Neuronal stem cell (in vitro differentiated cells): ENCODE results near the gene SLC6A1.

Source experiments
- DNase-seq: peaks from one replicate; pipeline ENCODE4 v3.0.0-alpha.2; 2013; ENCODE audit warnings: low spot score
- H2AFZ ChIP-seq: one replicate; pipeline ENCODE4 v1.6.1; 2013; ENCODE audit warnings: mild to moderate bottlenecking, low read length, inconsistent platforms
- H2AK5ac ChIP-seq: 2 replicates; pipeline ENCODE4 v1.6.1; 2013; ENCODE audit warnings: low read depth, mild to moderate bottlenecking, inconsistent platforms, low read length, moderate library complexity, mixed read lengths
- H2BK120ac ChIP-seq: 2 replicates; pipeline ENCODE4 v1.6.1; 2013; ENCODE audit warnings: low read depth, mild to moderate bottlenecking, inconsistent platforms, low read length, moderate library complexity, mixed read lengths
- H2BK12ac ChIP-seq: one replicate; pipeline ENCODE4 v1.6.1; 2013; ENCODE audit warnings: low read length, inconsistent platforms
- H2BK15ac ChIP-seq: 2 replicates; pipeline ENCODE4 v1.6.1; 2013; ENCODE audit warnings: mild to moderate bottlenecking, low read length, inconsistent platforms, mixed read lengths
- H2BK5ac ChIP-seq: one replicate; pipeline ENCODE4 v1.6.1; 2013; ENCODE audit warnings: inconsistent platforms, mild to moderate bottlenecking, low read length, moderate library complexity
- H3K14ac ChIP-seq: one replicate; pipeline ENCODE4 v1.6.1; 2013; ENCODE audit warnings: low read length, inconsistent platforms
- H3K18ac ChIP-seq: 2 replicates; pipeline ENCODE4 v1.6.1; 2013; ENCODE audit warnings: low read length, inconsistent platforms
- H3K23ac ChIP-seq: 2 replicates; pipeline ENCODE4 v1.6.1; 2013; ENCODE audit warnings: low read depth, mild to moderate bottlenecking, mixed read lengths, low read length, inconsistent platforms; ENCODE audit not compliant: poor library complexity
- H3K27ac ChIP-seq: replicated peaks from 3 replicates; pipeline ENCODE4 v1.5.1; 2013; ENCODE audit warnings: low read length, inconsistent platforms
- H3K27me3 ChIP-seq, 3 experiments: 2 replicates each; pipeline ENCODE4 v1.6.1; 2013; ENCODE audit warnings: low read length in 3 of 3, mild to moderate bottlenecking in 2 of 3, inconsistent platforms in 1 of 3, low read depth in 1 of 3, mixed read lengths in 1 of 3, moderate library complexity in 1 of 3; ENCODE audit not compliant: control insufficient read depth in 3 of 3, insufficient read depth in 3 of 3
- H3K36me3 ChIP-seq, 2 donors: replicated peaks in 1 of 2; 2 replicates each; pipeline ENCODE4 v1.6.1; 2013; ENCODE audit warnings: low read length in 2 of 2; ENCODE audit not compliant: control insufficient read depth in 2 of 2, insufficient read depth in 2 of 2
- H3K4ac ChIP-seq: 2 replicates; pipeline ENCODE4 v1.6.1; 2013; ENCODE audit warnings: inconsistent platforms, mild to moderate bottlenecking, low read length, moderate library complexity
- H3K4me1 ChIP-seq, 2 donors: 1 replicate in 1 of 2; 2 replicates in 1 of 2; pipeline ENCODE4 v1.6.1; 2013; ENCODE audit warnings: low read length in 2 of 2, low read depth in 1 of 2; ENCODE audit not compliant: control insufficient read depth in 2 of 2, insufficient read depth in 1 of 2
- H3K4me2 ChIP-seq: one replicate; pipeline ENCODE4 v1.6.1; 2013; ENCODE audit warnings: mild to moderate bottlenecking, low read length, inconsistent platforms; ENCODE audit not compliant: insufficient read depth, poor library complexity, severe bottlenecking
- H3K4me3 ChIP-seq, 2 donors: 2 replicates each; pipeline ENCODE4 v1.5.1; 2013; ENCODE audit warnings: low read length in 2 of 2, mild to moderate bottlenecking in 2 of 2, inconsistent platforms in 1 of 2, moderate library complexity in 1 of 2
- H3K79me1 ChIP-seq: one replicate; pipeline ENCODE4 v1.6.1; 2013; ENCODE audit warnings: low read depth, mild to moderate bottlenecking, inconsistent platforms, low read length, moderate library complexity
- H3K9ac ChIP-seq: one replicate; pipeline ENCODE4 v1.6.1; 2013; ENCODE audit warnings: mild to moderate bottlenecking, low read depth, low read length, inconsistent platforms; ENCODE audit not compliant: poor library complexity
- H3K9me3 ChIP-seq, 2 donors: replicated peaks in 1 of 2; 2 replicates each; pipeline versions ENCODE3 to v1.6.1; 2013; ENCODE audit warnings: low read length in 2 of 2, mild to moderate bottlenecking in 2 of 2, inconsistent platforms in 1 of 2, low read depth in 1 of 2, mixed read lengths in 1 of 2, moderate library complexity in 1 of 2; ENCODE audit not compliant: control insufficient read depth in 2 of 2, insufficient read depth in 1 of 2
- H4K8ac ChIP-seq: one replicate; pipeline ENCODE4 v1.6.1; 2013; ENCODE audit warnings: low read depth, mild to moderate bottlenecking, inconsistent platforms, low read length, moderate library complexity
- H4K91ac ChIP-seq: one replicate; pipeline ENCODE4 v1.6.1; 2013; ENCODE audit warnings: low read length, low read depth, mild to moderate bottlenecking, inconsistent platforms; ENCODE audit not compliant: poor library complexity
- WGBS, 2 donors: extraction: QIAGEN DNeasy Blood & Tissue Kit; methylation state at CpG; one replicate each; pipeline ENCODE4 v1.1.7; 2013; ENCODE audit warnings: missing lambda C conversion rate in 2 of 2, mixed read lengths in 1 of 2; ENCODE audit not compliant: insufficient read length in 2 of 2, insufficient replicate concordance in 1 of 2; ENCODE audit errors: extremely low coverage in 2 of 2; 5-methylcytosine and 5-hydroxymethylcytosine counted together

The SLC6A1 gene

GRCh38 chr3:11014752-11015151 is 22.2 kb downstream of the SLC6A1 start:
- Histone ChIP-seq H2AFZ (no peak overlapping the region), H3K4me1 (no peaks in the 10 kb centered on the region), H3K4ac (no peak overlapping the region), H2BK120ac (peak overlapping the region; percentile 66), H2BK15ac (no peak overlapping the region), H3K9ac (no peak overlapping the region), H3K4me3 (no peak overlapping the region), H3K18ac (no peak overlapping the region), H3K23ac (no peak overlapping the region), H3K79me1 (no peaks in the 10 kb centered on the region), H3K27ac (no peak overlapping the region), H2BK12ac (no peak overlapping the region), H2AK5ac (no peak overlapping the region), H3K27me3 (peaks cover 0 to 3% (median 0%) of the 10 kb centered on the region in 3 experiments), H3K4me2 (no peak overlapping the region), H2BK5ac (peak overlapping the region; percentile 0), H3K36me3 (no peaks in the 10 kb centered on the region), H3K14ac (peak overlapping the region; percentile 83), H4K8ac (no peak overlapping the region), H3K9me3 (no peaks in the 10 kb centered on the region), H4K91ac (no peak overlapping the region)
- DNase-seq, result no peak
- WGBS, 2 donors, result no CpG with 5 or more reads among the region's 15 CpGs

- Histone ChIP-seq H4K8ac (no peak overlapping the region), H3K4me2 (no peak overlapping the region), H4K91ac (no peak overlapping the region), H3K23ac (peak overlapping the region; percentile 67), H3K18ac (peak overlapping the region; percentile 71), H2BK12ac (no peak overlapping the region), H3K36me3 (no peaks in the 10 kb centered on the region), H3K27ac (no peak overlapping the region), H2BK5ac (no peak overlapping the region), H2BK15ac (no peak overlapping the region), H2BK120ac (no peak overlapping the region), H3K9ac (peak overlapping the region; percentile 13), H2AFZ (no peak overlapping the region), H3K27me3 (no peaks in the 10 kb centered on the region), H3K4me1 (no peaks in the 10 kb centered on the region), H2AK5ac (no peak overlapping the region), H3K79me1 (no peaks in the 10 kb centered on the region), H3K9me3 (no peaks in the 10 kb centered on the region), H3K4me3 (no peak overlapping the region), H3K4ac (no peak overlapping the region), H3K14ac (no peak overlapping the region)
- DNase-seq, result no peak
- no CpG with 5 or more reads among the region's 16 CpGs for WGBS, 2 donors
These were observed 22.8 kb downstream of the SLC6A1 start for GRCh38 chr3:11015369-11015768.

- H2BK120ac ChIP-seq, result no peak overlapping the region
- H2AK5ac ChIP-seq, result no peak overlapping the region
- H4K91ac ChIP-seq, result no peak overlapping the region
- H3K4me1 ChIP-seq, result no peaks in the 10 kb centered on the region
- no peak overlapping the region for H3K4me2 ChIP-seq
- no peak overlapping the region for H2BK12ac ChIP-seq
- no CpG with 5 or more reads among the region's 5 CpGs for WGBS, 2 donors
- no peak overlapping the region for H4K8ac ChIP-seq
- H3K4me3 ChIP-seq, result no peak overlapping the region
- H2BK5ac ChIP-seq, result no peak overlapping the region
- no peak for DNase-seq
- no peaks in the 10 kb centered on the region for H3K79me1 ChIP-seq
- no peak overlapping the region for H3K4ac ChIP-seq
- H2AFZ ChIP-seq, result no peak overlapping the region
- H2BK15ac ChIP-seq, result no peak overlapping the region
- H3K9me3 ChIP-seq, result no peaks in the 10 kb centered on the region
- H3K27me3 ChIP-seq, result no peaks in the 10 kb centered on the region
- no peak overlapping the region for H3K27ac ChIP-seq
- no peak overlapping the region for H3K23ac ChIP-seq
- H3K18ac ChIP-seq, result no peak overlapping the region
- H3K14ac ChIP-seq, result no peak overlapping the region
- H3K36me3 ChIP-seq, result no peaks in the 10 kb centered on the region
- H3K9ac ChIP-seq, result no peak overlapping the region
These were observed 24.2 kb downstream of the SLC6A1 start for GRCh38 chr3:11016727-11017126.

GRCh38 chr3:11019116-11019819 is 26.7 kb downstream of the SLC6A1 start:
- Histone ChIP-seq H3K27me3 (no peaks in the 10 kb centered on the region), H3K79me1 (no peaks in the 10 kb centered on the region), H3K23ac (no peak overlapping the region), H4K91ac (no peak overlapping the region), H2BK15ac (no peak overlapping the region), H3K4me1 (no peaks in the 10 kb centered on the region), H3K27ac (no peak overlapping the region), H3K9ac (no peak overlapping the region), H3K4ac (no peak overlapping the region), H3K4me2 (no peak overlapping the region), H3K9me3 (no peaks in the 10 kb centered on the region), H2AFZ (no peak overlapping the region), H2AK5ac (no peak overlapping the region), H3K36me3 (no peaks in the 10 kb centered on the region), H2BK120ac (no peak overlapping the region), H2BK5ac (no peak overlapping the region), H3K4me3 (no peak overlapping the region), H4K8ac (no peak overlapping the region), H3K18ac (no peak overlapping the region), H2BK12ac (no peak overlapping the region), H3K14ac (no peak overlapping the region)
- no peak for DNase-seq
- WGBS, 2 donors, result no CpG with 5 or more reads among the region's 3 CpGs
